ENCODE measurements around the gene EHBP1L1.
A peak's percentile ranks its signal among the peaks of the same experiment; 100 is the strongest.

The EHBP1L1 gene

DNA sequence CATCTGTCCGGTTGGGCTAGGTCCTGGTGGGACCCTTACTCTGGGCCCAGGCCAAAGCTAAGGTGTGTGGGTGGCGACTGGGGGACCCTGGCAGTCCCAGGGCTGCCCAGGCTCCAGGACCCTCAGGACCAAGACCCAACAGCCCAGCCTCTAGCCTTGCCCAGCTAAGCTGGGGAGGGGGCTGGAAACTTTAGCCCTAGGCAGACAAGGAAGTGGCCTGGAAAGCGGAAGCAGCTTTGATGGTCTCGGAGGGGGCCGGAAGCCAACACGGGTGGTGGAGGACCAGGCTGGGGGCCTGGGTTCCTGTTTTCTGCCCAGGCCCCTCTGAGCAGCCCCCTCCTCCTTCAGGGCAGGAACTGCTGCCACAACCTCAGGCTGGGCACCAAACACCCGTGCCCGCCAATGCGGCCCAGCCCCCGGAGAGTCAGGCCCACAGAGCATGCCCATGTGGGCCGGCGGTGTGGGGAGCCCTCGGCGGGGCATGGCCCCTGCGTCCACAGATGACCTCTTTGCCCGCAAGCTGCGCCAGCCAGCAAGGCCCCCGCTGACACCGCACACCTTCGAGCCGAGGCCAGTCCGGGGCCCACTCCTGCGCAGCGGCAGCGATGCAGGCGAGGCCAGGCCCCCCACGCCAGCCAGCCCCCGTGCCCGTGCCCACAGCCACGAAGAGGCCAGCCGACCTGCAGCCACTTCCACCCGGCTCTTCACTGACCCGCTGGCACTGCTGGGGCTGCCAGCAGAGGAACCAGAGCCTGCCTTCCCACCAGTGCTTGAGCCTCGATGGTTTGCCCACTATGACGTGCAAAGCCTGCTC, 64.8 kb downstream of the EHBP1L1 start:
- H3K27me3 ChIP-seq (ENCODE audit: control insufficient read depth, insufficient read depth, low read length), result no peaks in the 10 kb centered on the region
- peaks cover 14% of the 10 kb centered on the region for H3K4me1 ChIP-seq (ENCODE audit: control insufficient read depth, insufficient read depth, low read length)
- H3K4me3 ChIP-seq (ENCODE audit: low read depth, low read length), result no peak overlapping the region
- H3K9me3 ChIP-seq (ENCODE audit: control insufficient read depth, insufficient read depth, low read length), result no peaks in the 10 kb centered on the region
- H3K9ac ChIP-seq (ENCODE audit: low read depth, low read length), result no peak overlapping the region
- H3K36me3 ChIP-seq (ENCODE audit: control insufficient read depth, insufficient read depth, low read length), result peaks cover 18% of the 10 kb centered on the region

DNA sequence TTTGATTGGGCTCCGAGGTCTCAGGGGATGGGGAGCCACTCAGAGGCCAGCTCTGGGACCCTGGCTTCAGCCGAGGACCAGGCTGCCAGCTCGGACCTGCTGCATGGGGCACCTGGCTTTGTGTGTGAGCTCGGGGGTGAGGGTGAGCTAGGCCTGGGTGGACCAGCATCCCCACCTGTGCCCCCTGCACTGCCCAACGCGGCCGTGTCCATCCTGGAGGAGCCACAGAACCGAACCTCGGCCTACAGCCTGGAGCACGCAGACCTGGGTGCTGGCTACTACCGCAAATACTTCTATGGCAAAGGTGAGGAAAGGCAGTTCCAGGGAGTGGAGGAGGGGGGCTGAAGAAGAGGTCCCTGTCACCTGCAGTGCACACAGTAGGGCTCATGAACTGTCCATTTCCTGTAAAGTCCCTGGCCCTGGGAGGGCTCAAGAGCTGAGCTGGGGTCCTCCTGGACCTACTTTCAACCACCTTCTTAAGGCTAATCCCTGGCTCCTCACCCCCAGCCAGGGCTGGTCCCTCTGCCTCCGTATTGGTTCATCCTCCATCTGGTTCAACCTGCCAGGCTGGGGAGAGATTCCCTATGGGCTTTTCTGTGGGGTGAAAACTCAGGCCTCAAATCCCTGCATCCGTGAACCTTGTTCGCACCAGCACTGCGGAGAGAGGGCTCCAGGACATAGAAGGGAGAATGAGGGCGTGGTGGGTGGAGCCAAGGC, 65.6 kb downstream of the EHBP1L1 start:
- Histone ChIP-seq H3K9me3 (ENCODE audit: control insufficient read depth, insufficient read depth, low read length) (no peaks in the 10 kb centered on the region), H3K27me3 (ENCODE audit: control insufficient read depth, insufficient read depth, low read length) (no peaks in the 10 kb centered on the region), H3K4me3 (ENCODE audit: low read depth, low read length) (peak overlapping the region; percentile 74), H3K36me3 (ENCODE audit: control insufficient read depth, insufficient read depth, low read length) (peaks cover 15% of the 10 kb centered on the region), H3K9ac (ENCODE audit: low read depth, low read length) (peak overlapping the region; percentile 24), H3K4me1 (ENCODE audit: control insufficient read depth, insufficient read depth, low read length) (peaks cover 14% of the 10 kb centered on the region)

Data from iPS-15b (cell line).